ENCODE measurements around the gene CRABP1.
"Not testable (repeated sequence)": the region's sequence is repeated elsewhere in the genome, so short reads cannot be mapped to it uniquely, and the experiment has no call there.

The CRABP1 gene

GRCh38 chr15:78368651-78369050, 28.5 kb downstream of the CRABP1 start:
- no peak for DNase-seq (ENCODE audit: low spot score)
- no peak for TF ChIP-seq CTCF (IDR thresholded peaks at IDR 0.05; ENCODE audit: extremely low read depth, missing control alignments)

GRCh38 chr15:78369161-78369560, 29.0 kb downstream of the CRABP1 start:
- no peak for TF ChIP-seq CTCF (IDR thresholded peaks at IDR 0.05; ENCODE audit: extremely low read depth, missing control alignments)
- no peak for DNase-seq (ENCODE audit: low spot score)

- DNase-seq (ENCODE audit: low spot score): no peak
- TF ChIP-seq CTCF (IDR thresholded peaks at IDR 0.05; ENCODE audit: extremely low read depth, missing control alignments): no peak
Observed at GRCh38 chr15:78370013-78370412, 29.9 kb downstream of the CRABP1 start.

GRCh38 chr15:78372880-78373279, 32.7 kb downstream of the CRABP1 start:
- DNase-seq (ENCODE audit: low spot score): no peak
- TF ChIP-seq CTCF (IDR thresholded peaks at IDR 0.05; ENCODE audit: extremely low read depth, missing control alignments): no peak

- no peak for DNase-seq (ENCODE audit: low spot score)
- TF ChIP-seq CTCF (IDR thresholded peaks at IDR 0.05; ENCODE audit: extremely low read depth, missing control alignments): no peak
Observed at GRCh38 chr15:78374436-78375393, 34.6 kb downstream of the CRABP1 start.

GRCh38 chr15:78380143-78380542, 40.0 kb downstream of the CRABP1 start:
- not testable (repeated sequence) for DNase-seq (ENCODE audit: low spot score)

GRCh38 chr15:78382114-78382880, 42.1 kb downstream of the CRABP1 start:
- no peak for DNase-seq (ENCODE audit: low spot score)
- no peak for TF ChIP-seq CTCF (IDR thresholded peaks at IDR 0.05; ENCODE audit: extremely low read depth, missing control alignments)

Data from GM20000 (cell line).